Dedifferentiated amniotic fluid mesenchymal stem cell (primary cell): ENCODE results near the gene CTU1.
"Not testable (repeated sequence)": the region's sequence is repeated elsewhere in the genome, so short reads cannot be mapped to it uniquely, and the experiment has no call there.

Source experiments
- DNase-seq: peaks from one replicate; pipeline ENCODE4 v3.0.0-alpha.2; 2016; ENCODE audit errors: extremely low spot score

CTU1 gene

GRCh38 chr19:51108066-51108804 lies at the start of gene CTU1:
TSS of gene CTU1 (minus strand) at chr19:51108409. CDS start at chr19:51104569, 3,840 bp downstream.
- DNase-seq, result peak; percentile 100

- DNase-seq, result no peak
Measured at GRCh38 chr19:51157265-51157664, 49.1 kb upstream of the CTU1 start.

- no peak for DNase-seq
Measured at GRCh38 chr19:51156710-51157109, 48.5 kb upstream of the CTU1 start.

DNA sequence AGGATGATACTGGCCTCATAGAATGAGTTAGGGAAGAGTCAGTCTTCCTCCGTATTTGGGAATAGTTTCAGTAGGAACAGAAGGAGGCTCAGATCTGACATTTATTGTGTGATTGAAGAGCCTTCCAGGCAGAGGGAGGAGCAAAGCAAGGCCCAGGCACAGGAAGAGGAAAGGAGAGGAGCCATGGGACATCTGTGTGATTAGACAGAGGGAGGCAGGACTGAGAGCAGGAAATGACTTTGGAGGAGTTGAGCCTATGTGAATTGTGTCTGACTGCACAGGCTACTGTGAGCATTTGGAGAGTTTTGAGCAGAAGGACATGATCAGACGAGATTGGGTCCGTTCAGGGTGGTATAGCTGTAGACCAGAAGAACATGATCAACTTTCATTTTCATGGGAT lies 42.4 kb upstream of the CTU1 start:
- DNase-seq, result no peak

GRCh38 chr19:51148580-51148979 lies 40.4 kb upstream of the CTU1 start:
- DNase-seq, result no peak

DNA sequence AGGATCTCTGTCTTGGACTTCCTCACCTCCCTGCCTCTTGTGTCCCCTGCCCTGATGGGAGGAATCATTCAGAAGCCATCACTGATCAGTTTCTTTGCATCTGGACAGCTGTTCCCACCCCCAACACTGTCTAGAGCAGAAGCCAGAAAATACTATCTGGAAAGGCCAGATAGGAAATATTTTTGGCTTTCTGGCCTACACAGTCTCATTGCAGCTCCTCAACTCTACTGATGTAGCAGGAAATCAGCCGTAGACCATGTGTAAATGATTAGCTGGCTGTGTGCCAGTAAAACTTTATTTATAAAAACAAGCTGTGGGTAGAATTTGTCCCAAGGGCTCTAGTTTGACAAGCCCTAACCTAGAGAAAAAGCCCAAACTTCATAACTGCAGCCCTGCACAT lies 39.5 kb upstream of the CTU1 start:
- DNase-seq, result no peak

DNA sequence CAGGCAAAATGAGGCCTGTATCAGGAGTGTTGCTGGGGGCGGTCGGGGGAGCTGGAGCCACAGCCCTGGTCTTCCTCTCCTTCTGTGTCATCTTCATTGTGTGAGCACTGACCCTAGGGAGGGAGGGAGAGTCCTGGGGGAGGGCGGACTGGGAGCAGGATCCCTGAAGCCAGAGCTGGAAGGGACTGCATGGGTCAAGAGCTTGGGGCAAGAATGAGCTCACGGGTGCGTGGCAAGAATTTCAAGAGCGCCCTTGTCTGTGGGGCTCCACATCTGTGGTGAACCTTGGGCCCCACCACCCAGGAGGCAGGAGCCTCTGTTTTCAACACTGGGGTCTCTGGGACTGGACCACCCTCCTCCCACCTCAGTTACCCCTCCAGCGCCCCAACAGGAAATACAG lies 38.5 kb upstream of the CTU1 start:
- no peak for DNase-seq

- no peak for DNase-seq
Measured at GRCh38 chr19:51145916-51146493, 37.8 kb upstream of the CTU1 start.

DNA sequence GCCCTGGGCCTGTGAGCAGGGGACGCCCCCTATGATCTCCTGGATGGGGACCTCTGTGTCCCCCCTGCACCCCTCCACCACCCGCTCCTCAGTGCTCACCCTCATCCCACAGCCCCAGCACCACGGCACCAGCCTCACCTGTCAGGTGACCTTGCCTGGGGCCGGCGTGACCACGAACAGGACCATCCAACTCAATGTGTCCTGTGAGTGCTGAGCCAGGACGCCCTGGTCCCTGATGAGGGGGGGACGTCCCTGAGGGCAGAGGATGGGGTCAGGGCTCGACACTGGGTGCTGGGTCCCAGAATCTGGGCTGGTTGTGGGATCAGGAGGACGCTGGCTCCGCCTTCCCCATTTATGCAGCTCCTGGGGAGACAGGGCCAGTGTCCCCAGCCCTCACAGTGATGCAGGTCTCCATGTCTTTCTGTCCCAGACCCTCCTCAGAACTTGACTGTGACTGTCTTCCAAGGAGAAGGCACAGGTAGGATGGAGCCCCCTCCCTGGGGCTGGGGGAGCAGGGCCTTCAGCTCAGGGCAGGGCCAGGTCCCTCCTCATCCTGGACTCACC lies 36.4 kb upstream of the CTU1 start:
- DNase-seq, result no peak

DNA sequence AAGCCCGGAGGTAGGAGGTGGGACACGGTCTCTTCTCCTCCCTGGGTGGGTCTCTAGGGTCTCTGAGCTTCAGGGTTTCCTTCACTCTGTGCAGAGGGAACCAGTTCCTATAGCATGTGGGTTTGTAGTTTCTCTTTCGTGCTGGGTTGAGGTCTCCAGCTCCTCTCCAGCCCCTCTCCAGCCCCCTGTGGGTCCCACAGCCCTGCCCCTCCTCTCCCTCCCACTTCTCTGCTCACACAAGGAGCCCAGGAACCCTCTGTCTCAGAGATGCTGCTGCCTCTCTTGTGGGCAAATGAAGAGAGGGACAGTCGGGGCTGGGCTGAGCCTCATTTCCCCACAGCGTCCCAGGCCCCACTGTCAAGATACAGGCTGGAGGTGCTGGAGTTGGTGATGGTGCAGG lies 35.3 kb upstream of the CTU1 start:
- no peak for DNase-seq

DNA sequence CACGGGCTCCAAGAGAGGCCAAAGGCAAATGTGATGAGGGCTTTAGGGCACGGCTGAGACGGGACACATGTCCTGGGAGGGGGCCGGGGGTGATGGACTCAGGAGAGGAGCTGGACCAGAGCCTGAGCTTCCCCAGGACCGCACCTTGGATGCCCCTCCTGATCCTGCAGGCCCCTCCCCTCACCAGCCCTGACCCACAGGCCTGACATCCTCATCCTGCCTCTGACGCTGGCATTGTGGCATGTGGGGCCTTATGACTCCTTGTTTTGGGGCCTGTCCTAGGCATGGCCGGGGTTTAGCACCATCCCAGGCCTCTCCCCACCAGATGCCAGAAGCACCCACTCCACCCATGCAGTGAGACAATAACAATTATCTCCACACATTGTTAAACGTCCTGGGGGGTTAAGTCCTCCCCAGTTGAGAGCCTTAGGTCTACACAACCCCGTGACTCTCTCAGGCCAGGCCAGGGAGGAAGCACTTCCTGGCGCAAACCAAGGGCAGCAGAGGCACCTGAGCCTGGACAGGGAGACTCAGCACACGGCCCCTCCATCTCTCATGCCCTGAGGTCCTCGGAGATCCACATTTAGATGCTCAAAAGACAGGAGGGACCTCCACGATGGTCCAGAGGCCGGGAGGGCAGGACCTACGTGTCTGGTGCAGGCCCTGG lies 34.7 kb upstream of the CTU1 start:
- not testable (repeated sequence) for DNase-seq

- DNase-seq, result no peak
Measured at GRCh38 chr19:51142119-51142518, 33.9 kb upstream of the CTU1 start, which contains the start of gene SIGLEC7. TSS of gene SIGLEC7 (plus strand) at chr19:51142301. CDS start at chr19:51142370, 69 bp downstream.

DNA sequence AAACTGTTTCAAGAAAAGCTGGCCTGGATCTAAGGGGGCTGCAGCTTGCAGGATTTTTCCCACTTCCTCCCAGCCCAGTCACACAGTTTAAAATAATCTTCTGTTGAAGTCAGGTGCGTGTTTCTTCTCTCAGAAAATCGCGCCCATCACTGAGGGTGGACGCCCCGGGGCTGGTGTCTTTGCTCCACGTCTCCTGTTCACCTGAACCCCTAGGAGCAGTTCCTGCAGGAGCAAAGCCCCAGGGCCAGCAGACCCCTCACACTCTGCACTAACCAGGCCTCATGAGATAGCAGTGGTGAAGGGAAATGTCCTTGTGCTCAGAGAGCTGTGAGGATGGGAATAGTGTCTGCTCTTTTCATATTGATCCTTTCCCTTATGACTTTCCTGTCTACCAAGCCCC lies 33.0 kb upstream of the CTU1 start:
- DNase-seq, result no peak

- DNase-seq, result no peak
Measured at GRCh38 chr19:51140441-51140840, 32.2 kb upstream of the CTU1 start.

- DNase-seq, result no peak
Measured at GRCh38 chr19:51139299-51140014, 31.2 kb upstream of the CTU1 start.

DNA sequence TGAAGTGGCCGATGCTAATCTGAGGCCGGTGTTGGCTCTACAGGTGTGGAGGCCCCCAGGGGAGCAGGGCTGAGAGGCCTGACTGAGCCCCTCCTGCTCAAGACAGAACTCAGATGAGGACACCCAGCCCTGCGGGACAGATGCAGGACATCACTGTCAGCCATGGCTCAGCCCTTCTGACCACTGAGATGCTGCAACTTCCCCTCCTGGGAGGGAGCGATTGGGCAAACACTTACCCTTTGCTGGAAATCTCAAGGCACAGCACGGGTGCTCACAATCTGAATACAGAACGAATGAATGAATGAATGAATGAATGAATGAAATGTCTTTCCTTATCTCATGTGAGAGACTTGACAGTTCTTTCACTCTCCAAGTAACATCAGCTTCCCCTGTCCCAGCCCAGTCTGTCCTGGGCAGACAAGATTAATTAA lies 30.4 kb upstream of the CTU1 start:
- no peak for DNase-seq

DNA sequence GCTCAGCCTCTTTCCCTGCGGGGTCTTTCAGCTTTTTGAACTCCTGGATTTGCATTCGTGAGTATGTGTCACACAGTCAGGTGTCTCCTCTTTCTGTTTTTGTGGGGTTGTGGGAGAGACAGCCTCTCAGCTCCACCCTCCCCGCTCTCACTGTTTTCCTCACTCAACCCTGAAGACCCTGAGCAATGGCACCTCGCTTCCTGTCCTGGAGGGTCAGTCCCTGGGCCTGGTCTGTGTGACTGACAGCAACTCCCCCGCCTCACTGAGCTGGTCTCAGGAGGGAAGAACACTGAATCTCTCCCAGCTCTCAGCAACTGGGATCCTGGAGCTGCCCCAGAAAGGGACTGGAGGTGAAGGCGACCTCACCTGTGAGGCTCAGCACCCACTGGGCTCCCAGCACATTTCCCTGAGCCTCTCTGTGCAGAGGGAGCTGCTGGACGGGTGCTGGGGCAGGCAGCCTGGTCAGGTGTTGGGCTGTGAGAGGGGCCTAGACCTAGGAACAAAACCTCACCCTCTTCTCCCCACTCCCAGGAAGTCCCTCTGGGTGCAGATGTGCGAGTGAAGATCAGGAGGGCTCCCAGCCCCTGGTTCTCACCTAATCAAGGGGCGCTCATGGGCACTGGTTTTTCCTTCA lies 29.7 kb upstream of the CTU1 start:
- no peak for DNase-seq

GRCh38 chr19:51136851-51137551 lies 28.8 kb upstream of the CTU1 start:
- no peak for DNase-seq

GRCh38 chr19:51135986-51136762 lies 28.0 kb upstream of the CTU1 start:
- DNase-seq, result no peak

DNA sequence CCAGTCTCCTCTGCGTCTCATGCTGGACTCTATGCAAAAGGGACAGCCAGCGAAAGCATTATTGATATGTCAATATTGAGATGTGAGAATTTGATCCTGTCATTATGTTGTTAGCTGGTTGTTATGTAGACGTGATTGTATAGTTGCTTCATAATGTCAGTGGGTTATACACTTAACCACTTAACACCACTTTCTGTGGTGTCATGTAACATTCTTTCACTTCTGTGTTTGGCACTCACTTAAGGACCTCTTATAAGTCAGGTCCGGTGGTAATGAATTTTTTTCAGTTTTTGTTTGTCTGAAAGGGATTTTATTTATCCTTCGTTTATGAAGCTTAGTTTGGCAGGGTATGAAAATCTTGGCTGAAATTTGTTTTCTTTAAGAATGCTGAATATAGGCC lies 26.8 kb upstream of the CTU1 start:
- no peak for DNase-seq
